Mesenchymal stem cell (in vitro differentiated cells and primary cell): ENCODE results near the gene KCNG2.
A peak's percentile ranks its signal among the peaks of the same experiment; 100 is the strongest.

Experiments used
- DNase-seq: peaks from one replicate; pipeline ENCODE4 v3.0.0-alpha.2; 2013
- H2AFZ ChIP-seq: one replicate; pipeline ENCODE4 v1.6.1; 2013; ENCODE audit warnings: low read depth, mild to moderate bottlenecking, control low read depth, inconsistent platforms, low read length, moderate library complexity
- H2AK5ac ChIP-seq: 2 replicates; pipeline ENCODE4 v1.6.1; 2013; ENCODE audit warnings: low read length, moderate library complexity, mild to moderate bottlenecking, inconsistent platforms; ENCODE audit not compliant: severe bottlenecking
- H2BK120ac ChIP-seq: one replicate; pipeline ENCODE4 v1.6.1; 2013; ENCODE audit warnings: low read depth, mild to moderate bottlenecking, inconsistent platforms, low read length, moderate library complexity
- H2BK12ac ChIP-seq, 2 experiments: one replicate each; pipeline ENCODE4 v1.6.1; 2013; ENCODE audit warnings: inconsistent platforms in 2 of 2, low read length in 2 of 2, mild to moderate bottlenecking in 2 of 2, moderate library complexity in 2 of 2, control low read depth in 1 of 2
- H2BK15ac ChIP-seq: one replicate; pipeline ENCODE4 v1.6.1; 2013; ENCODE audit warnings: mild to moderate bottlenecking, low read depth, inconsistent platforms; ENCODE audit not compliant: poor library complexity, severe bottlenecking
- H2BK5ac ChIP-seq: 2 replicates; pipeline ENCODE4 v1.6.1; 2013; ENCODE audit warnings: low read depth, mild to moderate bottlenecking, low read length, control low read depth, inconsistent platforms; ENCODE audit not compliant: poor library complexity, severe bottlenecking
- H3K14ac ChIP-seq, 2 experiments: one replicate each; pipeline ENCODE4 v1.6.1; 2013; ENCODE audit warnings: inconsistent platforms in 2 of 2, low read length in 2 of 2, control low read depth in 1 of 2, mild to moderate bottlenecking in 1 of 2, moderate library complexity in 1 of 2
- H3K18ac ChIP-seq, 2 experiments: one replicate each; pipeline ENCODE4 v1.6.1; 2013; ENCODE audit warnings: inconsistent platforms in 2 of 2, low read length in 2 of 2, control low read depth in 1 of 2, low read depth in 1 of 2, mild to moderate bottlenecking in 1 of 2
- H3K23ac ChIP-seq, 2 experiments: one replicate each; pipeline ENCODE4 v1.6.1; 2013; ENCODE audit warnings: inconsistent platforms in 2 of 2, low read length in 2 of 2, mild to moderate bottlenecking in 2 of 2, moderate library complexity in 2 of 2, control low read depth in 1 of 2
- H3K27ac ChIP-seq: 2 replicates; pipeline ENCODE4 v1.5.1; 2013; ENCODE audit warnings: mild to moderate bottlenecking, moderate library complexity, low read length, control low read depth, inconsistent platforms; ENCODE audit not compliant: poor library complexity, severe bottlenecking
- H3K27me3 ChIP-seq, 2 experiments: 2 replicates each; pipeline versions ENCODE4 v1.6.1 to v1.7.0; 2013; ENCODE audit warnings: low read length in 2 of 2, mild to moderate bottlenecking in 2 of 2, moderate library complexity in 2 of 2, control low read depth in 1 of 2, inconsistent platforms in 1 of 2; ENCODE audit not compliant: control insufficient read depth in 1 of 2, insufficient read depth in 1 of 2
- H3K36me3 ChIP-seq, 2 experiments: 2 replicates each; pipeline versions ENCODE4 v1.6.1 to v1.7.0; 2013; ENCODE audit warnings: low read length in 2 of 2, control low read depth in 1 of 2, inconsistent platforms in 1 of 2, low read depth in 1 of 2, mild to moderate bottlenecking in 1 of 2; ENCODE audit not compliant: insufficient read depth in 2 of 2, control insufficient read depth in 1 of 2
- H3K4ac ChIP-seq, 2 experiments: one replicate each; pipeline ENCODE4 v1.6.1; 2013; ENCODE audit warnings: inconsistent platforms in 2 of 2, low read length in 2 of 2, mild to moderate bottlenecking in 2 of 2, moderate library complexity in 2 of 2, control low read depth in 1 of 2, low read depth in 1 of 2
- H3K4me1 ChIP-seq: 2 replicates; pipeline ENCODE4 v1.6.1; 2013; ENCODE audit warnings: low read depth, low read length, control low read depth; ENCODE audit not compliant: control insufficient read depth, insufficient read depth
- H3K4me2 ChIP-seq: 2 replicates; pipeline ENCODE4 v1.6.1; 2013; ENCODE audit warnings: low read length, mild to moderate bottlenecking, inconsistent platforms; ENCODE audit not compliant: poor library complexity, severe bottlenecking
- H3K4me3 ChIP-seq, 2 experiments: 2 replicates each; pipeline versions ENCODE4 v1.5.1 to v1.7.0; 2013; ENCODE audit warnings: low read length in 2 of 2, mild to moderate bottlenecking in 2 of 2, control low read depth in 1 of 2, low read depth in 1 of 2; ENCODE audit not compliant: insufficient read depth in 1 of 2
- H3K79me1 ChIP-seq: replicated peaks from 2 replicates; pipeline ENCODE4 v1.6.1; 2013; ENCODE audit warnings: mild to moderate bottlenecking, control low read depth, low read length, inconsistent platforms; ENCODE audit not compliant: poor library complexity, severe bottlenecking
- H3K9ac ChIP-seq: 2 replicates; pipeline ENCODE4 v1.7.0; 2013; ENCODE audit warnings: mild to moderate bottlenecking, low read length, moderate library complexity
- H3K9me3 ChIP-seq: 2 replicates; pipeline ENCODE4 v1.7.0; 2013; ENCODE audit warnings: mild to moderate bottlenecking, low read length; ENCODE audit not compliant: control insufficient read depth
- H4K8ac ChIP-seq: one replicate; pipeline ENCODE4 v1.6.1; 2013; ENCODE audit warnings: inconsistent platforms, mild to moderate bottlenecking, low read length, moderate library complexity
- H4K91ac ChIP-seq: one replicate; pipeline ENCODE4 v1.6.1; 2013; ENCODE audit warnings: mild to moderate bottlenecking, low read length, inconsistent platforms
- WGBS: methylation state at CpG from one replicate; pipeline ENCODE4 v1.1.7; 2013; ENCODE audit warnings: mixed read lengths; 5-methylcytosine and 5-hydroxymethylcytosine counted together

KCNG2 gene

DNA sequence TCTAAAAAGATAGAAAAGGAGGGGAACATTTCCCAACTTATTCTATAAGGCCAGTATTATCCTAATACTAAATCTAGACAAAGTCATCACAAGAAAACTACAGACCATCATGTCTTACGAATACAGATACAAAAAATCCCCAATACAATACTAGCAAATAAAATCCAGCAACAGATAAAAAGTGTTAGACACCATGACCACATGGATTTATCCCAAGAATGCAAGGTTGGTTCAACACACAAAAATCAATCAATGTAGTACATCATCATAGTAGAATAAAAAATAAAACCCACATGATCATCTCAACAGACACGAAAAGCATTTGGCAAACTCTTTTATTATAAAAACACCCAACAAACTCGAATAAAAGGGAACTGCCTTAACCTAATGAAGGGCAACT, 135.2 kb downstream of the KCNG2 start:
- no peak overlapping the region for H4K8ac ChIP-seq
- no peak overlapping the region for H2BK5ac ChIP-seq
- no peak overlapping the region for H3K18ac ChIP-seq
- no peak overlapping the region for H3K23ac ChIP-seq
- H2BK12ac ChIP-seq, result no peak overlapping the region
- no peak overlapping the region for H3K14ac ChIP-seq
- H3K4me3 ChIP-seq, result no peak overlapping the region
- H3K4ac ChIP-seq, result no peak overlapping the region
- H3K27me3 ChIP-seq, result no peaks in the 10 kb centered on the region
- no peak overlapping the region for H3K4me2 ChIP-seq
- H3K79me1 ChIP-seq, result peaks cover 51% of the 10 kb centered on the region
- DNase-seq, result no peak
- H3K27ac ChIP-seq, result no peak overlapping the region
- WGBS, result 99% methylated on average over 2 of the region's 3 CpGs
- H2AFZ ChIP-seq, result no peak overlapping the region
- H3K36me3 ChIP-seq, result peaks cover 49 to 70% of the 10 kb centered on the region in 2 experiments
- H2BK120ac ChIP-seq, result no peak overlapping the region
- no peak overlapping the region for H3K9ac ChIP-seq
- H3K9me3 ChIP-seq, result peaks cover 69% of the 10 kb centered on the region
- no peaks in the 10 kb centered on the region for H3K4me1 ChIP-seq
- H2AK5ac ChIP-seq, result no peak overlapping the region
- H2BK15ac ChIP-seq, result no peak overlapping the region
- no peak overlapping the region for H4K91ac ChIP-seq

- Histone ChIP-seq H2BK120ac (no peak overlapping the region), H3K9me3 (peaks cover 61% of the 10 kb centered on the region), H3K27ac (no peak overlapping the region), H3K27me3 (no peaks in the 10 kb centered on the region), H2BK15ac (no peak overlapping the region), H3K9ac (no peak overlapping the region), H2BK12ac (no peak overlapping the region), H3K23ac (no peak overlapping the region), H3K4ac (no peak overlapping the region), H2AFZ (no peak overlapping the region), H2BK5ac (no peak overlapping the region), H2AK5ac (no peak overlapping the region), H3K4me2 (no peak overlapping the region), H3K4me1 (no peaks in the 10 kb centered on the region), H3K4me3 (no peak overlapping the region), H4K8ac (no peak overlapping the region), H4K91ac (no peak overlapping the region), H3K14ac (no peak overlapping the region), H3K18ac (no peak overlapping the region), H3K79me1 (peaks cover 47% of the 10 kb centered on the region), H3K36me3 (peaks cover 43 to 61% of the 10 kb centered on the region in 2 experiments)
- DNase-seq, result peak; percentile 82
- 52% methylated on average over 9 of the region's 10 CpGs for WGBS
Observed at GRCh38 chr18:79933765-79934164, 136.0 kb downstream of the KCNG2 start.

DNA sequence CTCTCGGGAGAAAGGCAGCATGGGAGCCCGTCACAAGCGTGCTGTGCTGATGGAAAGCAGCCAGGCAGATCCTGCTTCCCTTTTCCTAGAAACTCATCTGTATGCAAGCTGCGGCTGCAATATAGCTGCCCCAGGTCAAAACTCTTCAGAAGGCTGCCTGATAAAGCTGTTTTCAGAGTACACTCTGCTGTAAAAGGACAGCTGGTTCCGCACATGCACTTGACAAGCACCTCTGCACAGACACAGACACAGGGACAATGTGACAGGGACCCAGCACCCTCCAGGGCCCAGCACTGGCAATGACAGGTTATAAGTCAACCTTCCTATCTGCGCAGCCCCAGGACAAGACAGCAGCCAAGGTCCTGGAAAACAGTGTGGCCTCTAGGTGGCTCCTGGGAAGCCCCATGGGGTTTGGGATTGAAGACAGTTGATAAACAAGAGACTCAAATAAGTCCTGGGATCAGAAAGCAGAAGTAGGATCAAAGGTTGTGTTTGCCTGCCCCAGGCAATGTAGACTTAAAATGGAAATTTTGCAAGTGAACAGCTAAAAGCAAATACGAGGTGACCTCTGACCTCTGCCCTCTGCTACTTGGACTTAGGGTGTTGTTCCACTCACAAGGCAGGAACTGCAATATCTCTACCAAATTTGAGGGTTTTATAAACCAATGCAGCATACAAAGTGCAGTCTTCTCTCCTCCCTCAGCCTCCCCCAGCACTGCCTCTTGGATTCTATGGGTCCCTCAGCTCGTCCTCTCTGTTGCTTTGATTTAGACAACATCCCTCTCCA, 136.8 kb downstream of the KCNG2 start:
- Histone ChIP-seq H3K27me3 (no peaks in the 10 kb centered on the region), H3K9ac (no peak overlapping the region), H3K9me3 (peaks cover 53% of the 10 kb centered on the region), H3K4me1 (no peaks in the 10 kb centered on the region), H3K23ac (no peak overlapping the region), H3K36me3 (peaks cover 38 to 54% of the 10 kb centered on the region in 2 experiments), H2AFZ (no peak overlapping the region), H2BK12ac (no peak overlapping the region), H2BK120ac (no peak overlapping the region), H3K4ac (no peak overlapping the region), H3K4me3 (no peak overlapping the region), H2AK5ac (no peak overlapping the region), H3K14ac (no peak overlapping the region), H2BK15ac (no peak overlapping the region), H3K79me1 (peaks cover 41% of the 10 kb centered on the region), H4K91ac (no peak overlapping the region), H2BK5ac (no peak overlapping the region), H3K27ac (no peak overlapping the region), H3K18ac (no peak overlapping the region), H4K8ac (peak overlapping the region; percentile 15), H3K4me2 (no peak overlapping the region)
- peak; percentile 39 for DNase-seq
- 58% methylated on average over 8 of the region's 8 CpGs for WGBS

DNA sequence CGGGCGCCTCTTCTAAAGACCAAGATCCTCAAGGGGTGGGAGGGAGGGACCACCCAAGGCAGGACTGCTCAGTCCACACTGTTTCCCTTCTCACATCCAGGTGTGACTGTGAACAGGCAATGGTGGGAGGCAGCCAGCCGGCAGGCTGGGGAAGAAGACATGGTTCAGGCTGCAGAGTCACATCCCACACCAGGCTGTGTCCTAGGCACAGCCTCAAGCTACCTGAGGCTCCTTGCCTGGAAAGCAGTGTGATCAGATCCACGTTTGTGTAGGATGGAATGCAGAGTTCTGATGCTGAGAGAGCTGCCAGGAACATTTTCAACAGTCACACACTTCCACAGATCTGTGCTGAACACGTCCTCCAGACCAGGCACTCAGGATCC, 137.4 kb downstream of the KCNG2 start:
- no peak overlapping the region for H2BK15ac ChIP-seq
- H3K27me3 ChIP-seq, result no peaks in the 10 kb centered on the region
- no peak overlapping the region for H3K4ac ChIP-seq
- H2AK5ac ChIP-seq, result no peak overlapping the region
- no peak overlapping the region for H4K91ac ChIP-seq
- H3K79me1 ChIP-seq, result peaks cover 41% of the 10 kb centered on the region
- WGBS, result 99% methylated on average over 5 of the region's 5 CpGs
- H3K4me2 ChIP-seq, result no peak overlapping the region
- peaks cover 40 to 54% of the 10 kb centered on the region in 2 experiments for H3K36me3 ChIP-seq
- no peak overlapping the region for H3K18ac ChIP-seq
- H3K23ac ChIP-seq, result no peak overlapping the region
- H3K4me1 ChIP-seq, result no peaks in the 10 kb centered on the region
- no peak overlapping the region for H3K9ac ChIP-seq
- H3K14ac ChIP-seq, result no peak overlapping the region
- no peak overlapping the region for H3K27ac ChIP-seq
- no peak for DNase-seq
- no peak overlapping the region for H2BK120ac ChIP-seq
- no peak overlapping the region for H2AFZ ChIP-seq
- no peak overlapping the region for H4K8ac ChIP-seq
- no peak overlapping the region for H2BK5ac ChIP-seq
- H2BK12ac ChIP-seq, result no peak overlapping the region
- H3K9me3 ChIP-seq, result peaks cover 48% of the 10 kb centered on the region
- H3K4me3 ChIP-seq, result no peak overlapping the region
